Sigmoid colon (tissue), 7 donors: ENCODE data around the gene FBXL17. TPM values are rescaled to one million over a fixed set of nuclear protein-coding genes. Genes with fewer than 3 reads are reported as not detected.

Source experiments
- DNase-seq: peaks from one replicate; pipeline ENCODE4 v3.0.0-alpha.2; 2019
- H3K27ac ChIP-seq, 4 donors: fragments of 200-600 bp; sonication (generic); one replicate each; pipeline ENCODE4 v1.5.1; 2016 to 2019; ENCODE audit warnings: mild to moderate bottlenecking in 1 of 4
- H3K27me3 ChIP-seq, 3 donors: fragments of 200-600 bp; sonication (generic); one replicate each; pipeline ENCODE4 v1.5.1; 2019; ENCODE audit warnings: mild to moderate bottlenecking in 1 of 3
- H3K36me3 ChIP-seq, 4 donors: fragments of 200-600 bp; sonication (generic); one replicate each; pipeline ENCODE4 v1.5.1; 2016 to 2019
- H3K4me1 ChIP-seq, 4 donors: fragments of 200-600 bp; sonication (generic); one replicate each; pipeline ENCODE4 v1.5.1; 2017 to 2019
- H3K4me3 ChIP-seq, 4 donors: fragments of 200-600 bp; sonication (generic); one replicate each; pipeline ENCODE4 v1.5.1; 2017 to 2019; ENCODE audit warnings: mild to moderate bottlenecking in 2 of 4, moderate library complexity in 1 of 4
- H3K9me3 ChIP-seq, 4 donors: fragments of 200-600 bp in 3 of 4; sonication (generic) in 3 of 4; one replicate each; pipeline versions ENCODE4 v1.5.1 to v1.6.1; 2013 to 2019
- EP300 ChIP-seq, 4 donors: sonication (generic); formaldehyde crosslinking; IDR thresholded peaks; one replicate each; pipeline ENCODE4 v1.6.1; 2017; ENCODE audit warnings: antibody characterized with exemption in 4 of 4
- POLR2A ChIP-seq, 2 donors: fragments of 450-650 bp; IDR thresholded peaks; one replicate each; pipeline ENCODE4 v1.6.1; 2016; ENCODE audit warnings: antibody characterized with exemption in 2 of 2, mild to moderate bottlenecking in 2 of 2, moderate library complexity in 2 of 2
- POLR2AphosphoS5 ChIP-seq, 4 donors: sonication (generic); formaldehyde crosslinking; IDR thresholded peaks; one replicate each; pipeline ENCODE4 v1.6.1; 2017; ENCODE audit warnings: antibody characterized with exemption in 4 of 4
- WGBS, 2 donors: extraction: QIAGEN DNeasy Blood & Tissue Kit; methylation state at CpG; one replicate each; pipeline ENCODE4 v1.1.7; 2013; 5-methylcytosine and 5-hydroxymethylcytosine counted together
- intact Hi-C: fragments of 100-400 bp; cut with DNase I; formaldehyde crosslinking; loops from one replicate; pipeline ENCODE4 v1.15.1; 2023
- polyA plus RNA-seq, 3 donors: library from polyadenylated mRNA; stranded (reverse); fragments of 200-250 nt; gene quantifications; one replicate each; pipeline ENCODE4 v1.2.3, GENCODE V29; 2013
- total RNA-seq, 4 donors: library from RNA; depleted of rRNA; stranded (reverse); fragments of >200 nt; gene quantifications; one replicate each; pipeline ENCODE4 v1.1.0, GENCODE V29; 2016
- TF ChIP-seq, protein P1 (sequence below), 4 experiments: fragments of 450-650 bp in 3 of 4; fragments of 200-600 bp in 1 of 4; IDR thresholded peaks; one replicate each; pipeline ENCODE4 v1.5.1; 2016 to 2019; ENCODE audit warnings: antibody characterized with exemption in 4 of 4, mild to moderate bottlenecking in 3 of 4, moderate library complexity in 2 of 4
- donor health status: healthy with polysubstance abuse.
- donor health status: Bipolar disorder and iron deficiency.
- donor health status: healthy.

The FBXL17 gene
- total and polyA plus RNA-seq, 7 donors: 8.2 to 22.5 (median 16.6) TPM

DNA sequence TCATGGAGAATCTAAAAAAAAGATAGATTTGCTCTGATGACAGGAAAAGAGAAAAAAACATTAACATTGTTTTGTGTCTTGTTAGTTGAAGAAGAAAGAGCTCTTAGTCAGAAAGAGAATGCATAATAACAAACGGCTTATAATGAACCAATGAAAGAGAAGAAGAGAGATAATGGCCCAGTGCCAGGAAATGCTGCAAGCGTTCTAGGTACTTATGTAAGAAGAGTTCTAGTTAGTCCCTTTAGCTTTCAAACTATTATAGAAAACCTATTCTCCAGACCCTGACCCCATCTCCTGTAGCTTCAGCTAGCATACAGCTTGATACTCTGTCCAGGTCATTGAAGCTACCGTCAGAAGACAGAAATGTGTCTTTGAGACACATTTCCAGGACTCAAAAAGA is 70.2 kb downstream of the FBXL17 start:
- intact Hi-C loops: no loop called here
- 86 to 93% methylated on average over 3 of the region's 3 CpGs for WGBS, 2 donors
- TF ChIP-seq, protein P1, sequence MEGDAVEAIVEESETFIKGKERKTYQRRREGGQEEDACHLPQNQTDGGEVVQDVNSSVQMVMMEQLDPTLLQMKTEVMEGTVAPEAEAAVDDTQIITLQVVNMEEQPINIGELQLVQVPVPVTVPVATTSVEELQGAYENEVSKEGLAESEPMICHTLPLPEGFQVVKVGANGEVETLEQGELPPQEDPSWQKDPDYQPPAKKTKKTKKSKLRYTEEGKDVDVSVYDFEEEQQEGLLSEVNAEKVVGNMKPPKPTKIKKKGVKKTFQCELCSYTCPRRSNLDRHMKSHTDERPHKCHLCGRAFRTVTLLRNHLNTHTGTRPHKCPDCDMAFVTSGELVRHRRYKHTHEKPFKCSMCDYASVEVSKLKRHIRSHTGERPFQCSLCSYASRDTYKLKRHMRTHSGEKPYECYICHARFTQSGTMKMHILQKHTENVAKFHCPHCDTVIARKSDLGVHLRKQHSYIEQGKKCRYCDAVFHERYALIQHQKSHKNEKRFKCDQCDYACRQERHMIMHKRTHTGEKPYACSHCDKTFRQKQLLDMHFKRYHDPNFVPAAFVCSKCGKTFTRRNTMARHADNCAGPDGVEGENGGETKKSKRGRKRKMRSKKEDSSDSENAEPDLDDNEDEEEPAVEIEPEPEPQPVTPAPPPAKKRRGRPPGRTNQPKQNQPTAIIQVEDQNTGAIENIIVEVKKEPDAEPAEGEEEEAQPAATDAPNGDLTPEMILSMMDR (IDR thresholded peaks at IDR 0.05): no peak
- TF ChIP-seq POLR2A (IDR thresholded peaks at IDR 0.05): no peak
- no peak for TF ChIP-seq POLR2AphosphoS5 (IDR thresholded peaks at IDR 0.05)
- TF ChIP-seq EP300 (IDR thresholded peaks at IDR 0.05): no peak

DNA sequence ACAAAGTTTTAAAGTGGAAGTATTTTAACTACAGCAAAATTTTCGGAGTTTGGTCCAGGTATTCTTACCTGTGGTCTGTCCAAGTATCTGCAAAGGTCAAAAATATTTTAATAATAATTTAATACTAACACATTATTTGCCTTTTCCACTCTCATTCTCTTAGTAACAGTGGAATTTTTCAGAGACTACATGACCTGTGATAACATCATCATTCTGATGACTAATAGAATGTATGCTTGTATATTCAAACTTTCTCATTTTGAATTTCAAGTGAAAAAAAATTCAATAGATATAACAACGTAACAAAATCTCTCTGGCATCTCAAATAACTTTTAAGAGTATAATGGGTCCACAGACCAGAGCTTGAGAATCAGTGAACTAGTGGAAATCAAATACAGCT is 78.3 kb downstream of the FBXL17 start:
- DNase-seq: no peak
- TF ChIP-seq, protein P1 (IDR thresholded peaks at IDR 0.05): no peak
- TF ChIP-seq POLR2AphosphoS5 (IDR thresholded peaks at IDR 0.05) (no peak), EP300 (IDR thresholded peaks at IDR 0.05) (no peak), POLR2A (IDR thresholded peaks at IDR 0.05) (no peak)
- Histone ChIP-seq H3K27me3 (no peaks in the 10 kb centered on the region), H3K4me1 (no peaks in the 10 kb centered on the region), H3K27ac (no peak overlapping the region), H3K4me3 (no peak overlapping the region), H3K36me3 (no peaks in the 10 kb centered on the region), H3K9me3 (no peaks in the 10 kb centered on the region)
- WGBS, 2 donors: 89 to 97% methylated on average over 2 of the region's 2 CpGs
- intact Hi-C loops: no loop called here

More for the DNA sequence above, 70.2 kb downstream of the FBXL17 start:
- H3K36me3 ChIP-seq: no peaks in the 10 kb centered on the region
- H3K27ac ChIP-seq: no peak overlapping the region
- H3K4me1 ChIP-seq: peaks cover 0 to 22% (median 4%) of the 10 kb centered on the region in 4 donors
- no peaks in the 10 kb centered on the region for H3K27me3 ChIP-seq
- H3K4me3 ChIP-seq: no peak overlapping the region
- DNase-seq: no peak
- H3K9me3 ChIP-seq: no peaks in the 10 kb centered on the region

DNA sequence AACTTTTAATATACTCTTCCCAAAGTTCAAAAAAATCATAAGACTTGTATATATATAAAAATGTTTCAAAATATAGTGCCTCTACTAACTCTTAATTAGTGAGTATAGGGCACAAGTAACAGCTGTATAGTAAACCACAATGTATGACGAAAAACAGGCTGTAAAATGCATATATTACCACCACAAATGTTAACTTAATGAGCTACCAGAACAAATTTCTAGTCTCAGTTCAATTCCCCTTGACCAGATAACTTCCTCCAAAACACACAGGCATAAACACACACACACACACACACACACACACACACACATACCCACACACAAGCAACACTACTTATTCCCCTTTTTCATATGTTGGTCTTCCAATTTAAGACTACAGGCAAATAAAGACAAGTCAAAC is 78.8 kb downstream of the FBXL17 start:
- no peak for DNase-seq
- Histone ChIP-seq H3K9me3 (no peaks in the 10 kb centered on the region), H3K4me1 (no peaks in the 10 kb centered on the region), H3K27me3 (no peaks in the 10 kb centered on the region), H3K36me3 (no peaks in the 10 kb centered on the region), H3K27ac (no peak overlapping the region), H3K4me3 (no peak overlapping the region)
- intact Hi-C loops: no loop called here
- WGBS, 2 donors: 57 to 74% methylated on average over 1 of the region's 1 CpG
- TF ChIP-seq POLR2AphosphoS5 (IDR thresholded peaks at IDR 0.05) (no peak), POLR2A (IDR thresholded peaks at IDR 0.05) (no peak), EP300 (IDR thresholded peaks at IDR 0.05) (no peak)
- TF ChIP-seq, protein P1 (IDR thresholded peaks at IDR 0.05): no peak

DNA sequence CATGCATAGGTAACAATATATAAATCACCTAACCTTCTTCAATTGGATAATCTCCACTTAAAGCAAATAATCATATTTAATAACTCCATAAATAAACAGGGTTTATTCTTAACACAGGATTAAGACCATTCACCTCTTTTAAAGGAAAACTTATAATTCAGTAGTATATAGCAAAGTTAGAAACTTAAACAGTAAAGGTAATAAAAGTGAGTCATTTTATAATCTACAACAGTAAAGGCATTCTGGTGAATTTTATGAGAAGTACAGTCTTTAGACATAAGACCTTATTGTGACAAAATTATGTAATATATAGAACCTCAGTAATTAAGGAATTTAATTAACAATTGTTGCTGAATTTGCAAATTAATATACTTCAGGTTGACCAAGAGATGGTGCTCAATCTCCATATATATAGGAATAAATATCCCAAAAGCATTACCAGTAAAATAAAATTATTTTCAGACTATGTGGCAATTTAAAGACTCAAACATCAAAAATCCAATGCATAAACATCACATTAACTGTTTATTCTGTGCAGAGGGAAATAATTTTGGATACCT is 84.8 kb downstream of the FBXL17 start:
- no peak overlapping the region for H3K4me3 ChIP-seq
- no peak for TF ChIP-seq EP300 (IDR thresholded peaks at IDR 0.05)
- TF ChIP-seq POLR2A (IDR thresholded peaks at IDR 0.05): no peak
- TF ChIP-seq, protein P1 (IDR thresholded peaks at IDR 0.05): no peak
- no peak for TF ChIP-seq POLR2AphosphoS5 (IDR thresholded peaks at IDR 0.05)
- H3K9me3 ChIP-seq: no peaks in the 10 kb centered on the region
- intact Hi-C loops: no loop called here
- DNase-seq: no peak
- no peak overlapping the region for H3K27ac ChIP-seq
- H3K4me1 ChIP-seq: no peaks in the 10 kb centered on the region
- H3K36me3 ChIP-seq: no peaks in the 10 kb centered on the region
- no peaks in the 10 kb centered on the region for H3K27me3 ChIP-seq
